ENCODE data around the gene ZNF587. TPM values are rescaled to one million over a fixed set of nuclear protein-coding genes. Genes with fewer than 3 reads are reported as not detected.
"Not testable (repeated sequence)": the region's sequence is repeated elsewhere in the genome, so short reads cannot be mapped to it uniquely, and the experiment has no call there.

Gene ZNF587
- total RNA-seq, 1 donor from 2014 or later, result 61.1 TPM

GRCh38 chr19:57888560-57889231 is 39.0 kb downstream of the ZNF587 start, which contains the start of gene ZNF814:
ZNF814 (minus strand) TSS chr19:57889037; CDS start chr19:57888802, 235 bp downstream.
- Mint-ChIP-seq H3K27ac (peak within 1 kb of the TSS; percentile 84), H3K4me3 (peak within 1 kb of the TSS; percentile 95), H3K9me3 (no peaks in the 10 kb centered on the region), H3K36me3 (ENCODE audit: low read depth) (peaks cover 41% of the 10 kb centered on the region), H3K4me1 (peaks cover 37% of the 10 kb centered on the region), H3K27me3 (no peaks in the 10 kb centered on the region)
- TF ChIP-seq, protein P1, sequence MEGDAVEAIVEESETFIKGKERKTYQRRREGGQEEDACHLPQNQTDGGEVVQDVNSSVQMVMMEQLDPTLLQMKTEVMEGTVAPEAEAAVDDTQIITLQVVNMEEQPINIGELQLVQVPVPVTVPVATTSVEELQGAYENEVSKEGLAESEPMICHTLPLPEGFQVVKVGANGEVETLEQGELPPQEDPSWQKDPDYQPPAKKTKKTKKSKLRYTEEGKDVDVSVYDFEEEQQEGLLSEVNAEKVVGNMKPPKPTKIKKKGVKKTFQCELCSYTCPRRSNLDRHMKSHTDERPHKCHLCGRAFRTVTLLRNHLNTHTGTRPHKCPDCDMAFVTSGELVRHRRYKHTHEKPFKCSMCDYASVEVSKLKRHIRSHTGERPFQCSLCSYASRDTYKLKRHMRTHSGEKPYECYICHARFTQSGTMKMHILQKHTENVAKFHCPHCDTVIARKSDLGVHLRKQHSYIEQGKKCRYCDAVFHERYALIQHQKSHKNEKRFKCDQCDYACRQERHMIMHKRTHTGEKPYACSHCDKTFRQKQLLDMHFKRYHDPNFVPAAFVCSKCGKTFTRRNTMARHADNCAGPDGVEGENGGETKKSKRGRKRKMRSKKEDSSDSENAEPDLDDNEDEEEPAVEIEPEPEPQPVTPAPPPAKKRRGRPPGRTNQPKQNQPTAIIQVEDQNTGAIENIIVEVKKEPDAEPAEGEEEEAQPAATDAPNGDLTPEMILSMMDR (IDR thresholded peaks at IDR 0.05), result no peak
- ATAC-seq (ENCODE audit: low read depth), result peak; percentile 95
- DNase-seq, result peak; percentile 80
- POLR2A ChIA-PET, result interaction anchor here (0.5 to 2.6 kb wide), 4 partner anchors 28 to 685 kb away, joined by 3 to 9 read pairs (median 4); partner anchors contain the start of genes ZNF417 and ZNF606
- CTCF ChIA-PET, result no interaction called here
- intact Hi-C loops (cut with micrococcal nuclease), result loop anchor here (1.0 to 5.0 kb wide), 3 partner anchors 28 to 59 kb away; partner anchors contain the start of genes ZNF256, ZNF417 and ZNF418

GRCh38 chr19:57890706-57891105 is 41.0 kb downstream of the ZNF587 start:
- CTCF ChIA-PET; H3K4me3 Mint-ChIP-seq; intact Hi-C loops (cut with micrococcal nuclease); H3K9me3 Mint-ChIP-seq; H3K27ac Mint-ChIP-seq; ATAC-seq (ENCODE audit: low read depth); DNase-seq; POLR2A ChIA-PET; H3K27me3 Mint-ChIP-seq: not testable (repeated sequence)
- Mint-ChIP-seq H3K36me3 (ENCODE audit: low read depth) (peaks cover 23% of the 10 kb centered on the region), H3K4me1 (peaks cover 25% of the 10 kb centered on the region)

DNA sequence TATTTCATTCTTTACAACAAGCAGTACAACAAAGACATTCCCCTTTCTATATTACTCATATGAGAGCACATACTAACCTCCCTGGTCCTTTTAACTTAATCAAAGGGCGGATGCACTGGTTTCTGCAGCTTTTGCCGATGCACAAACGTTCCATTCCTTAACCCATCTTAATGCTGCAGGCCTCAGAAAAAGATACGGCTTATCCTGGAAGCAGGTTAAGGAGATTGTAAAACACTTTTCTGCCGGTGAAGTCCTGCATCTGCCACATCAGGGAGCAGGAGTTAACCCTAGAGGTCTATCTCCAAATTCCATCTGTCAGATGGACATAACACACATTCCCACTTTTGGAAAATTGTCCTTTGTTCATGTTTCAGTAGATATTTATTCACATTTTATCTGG is 50.7 kb downstream of the ZNF587 start:
- Mint-ChIP-seq H3K36me3 (ENCODE audit: low read depth) (peaks cover 2% of the 10 kb centered on the region), H3K4me3 (no peak overlapping the region), H3K27me3 (no peaks in the 10 kb centered on the region), H3K27ac (no peak overlapping the region), H3K9me3 (no peaks in the 10 kb centered on the region), H3K4me1 (peaks cover 14% of the 10 kb centered on the region)
- ChIA-PET CTCF (no interaction called here), POLR2A (no interaction called here)
- DNase-seq, result no peak
- ATAC-seq (ENCODE audit: low read depth), result no peak
- TF ChIP-seq, protein P1 (IDR thresholded peaks at IDR 0.05), result no peak
- intact Hi-C loops (cut with micrococcal nuclease), result loop anchor here (5.0 to 10.0 kb wide), 2 partner anchors 493 to 796 kb away; no protein-coding TSS in a partner anchor

GRCh38 chr19:57903618-57904184 is 54.0 kb downstream of the ZNF587 start:
- ATAC-seq (ENCODE audit: low read depth), result no peak

GRCh38 chr19:57905258-57905657 is 55.6 kb downstream of the ZNF587 start:
- no peaks in the 10 kb centered on the region for H3K9me3 Mint-ChIP-seq
- H3K27ac Mint-ChIP-seq, result peak overlapping the region; percentile 42

More at GRCh38 chr19:57903618-57904184, 54.0 kb downstream of the ZNF587 start:
- Mint-ChIP-seq H3K27ac (peak overlapping the region; percentile 3), H3K4me1 (peaks cover 18% of the 10 kb centered on the region), H3K36me3 (ENCODE audit: low read depth) (peaks cover 22% of the 10 kb centered on the region), H3K4me3 (no peak overlapping the region), H3K9me3 (no peaks in the 10 kb centered on the region), H3K27me3 (no peaks in the 10 kb centered on the region)
- intact Hi-C loops (cut with micrococcal nuclease), result loop anchor here (1.0 to 10.0 kb wide), 3 partner anchors 165 to 799 kb away; no protein-coding TSS in a partner anchor
- POLR2A ChIA-PET, result no interaction called here
- DNase-seq, result no peak
- TF ChIP-seq, protein P1 (IDR thresholded peaks at IDR 0.05), result no peak
- CTCF ChIA-PET, result interaction anchor here (1.1 to 1.6 kb wide), 3 partner anchors 16 to 800 kb away, joined by 3 to 5 read pairs (median 3); no protein-coding TSS in a partner anchor

More at GRCh38 chr19:57905258-57905657, 55.6 kb downstream of the ZNF587 start:
- DNase-seq, result no peak
- Mint-ChIP-seq H3K4me3 (peak overlapping the region; percentile 22), H3K4me1 (peaks cover 18% of the 10 kb centered on the region), H3K36me3 (ENCODE audit: low read depth) (peaks cover 32% of the 10 kb centered on the region), H3K27me3 (no peaks in the 10 kb centered on the region)
- intact Hi-C loops (cut with micrococcal nuclease), result loop anchor here (10.0 kb wide), 1 partner anchor 800 kb away; no protein-coding TSS in a partner anchor
- TF ChIP-seq, protein P1 (IDR thresholded peaks at IDR 0.05), result no peak
- CTCF ChIA-PET, result no interaction called here
- POLR2A ChIA-PET, result no interaction called here
- ATAC-seq (ENCODE audit: low read depth), result peak; percentile 74

All from activated B cell treated with CpG ODN at 0.5 μM for 24 hours (primary cell).